NCI-H748 (cell line): ENCODE data around the gene PCBP4.

Experiments used
- DNase-seq: peaks from one replicate; lab custom pipeline; 2025; ENCODE audit not compliant: unreplicated experiment; lab: John Stamatoyannopoulos, UW

Gene PCBP4

DNA sequence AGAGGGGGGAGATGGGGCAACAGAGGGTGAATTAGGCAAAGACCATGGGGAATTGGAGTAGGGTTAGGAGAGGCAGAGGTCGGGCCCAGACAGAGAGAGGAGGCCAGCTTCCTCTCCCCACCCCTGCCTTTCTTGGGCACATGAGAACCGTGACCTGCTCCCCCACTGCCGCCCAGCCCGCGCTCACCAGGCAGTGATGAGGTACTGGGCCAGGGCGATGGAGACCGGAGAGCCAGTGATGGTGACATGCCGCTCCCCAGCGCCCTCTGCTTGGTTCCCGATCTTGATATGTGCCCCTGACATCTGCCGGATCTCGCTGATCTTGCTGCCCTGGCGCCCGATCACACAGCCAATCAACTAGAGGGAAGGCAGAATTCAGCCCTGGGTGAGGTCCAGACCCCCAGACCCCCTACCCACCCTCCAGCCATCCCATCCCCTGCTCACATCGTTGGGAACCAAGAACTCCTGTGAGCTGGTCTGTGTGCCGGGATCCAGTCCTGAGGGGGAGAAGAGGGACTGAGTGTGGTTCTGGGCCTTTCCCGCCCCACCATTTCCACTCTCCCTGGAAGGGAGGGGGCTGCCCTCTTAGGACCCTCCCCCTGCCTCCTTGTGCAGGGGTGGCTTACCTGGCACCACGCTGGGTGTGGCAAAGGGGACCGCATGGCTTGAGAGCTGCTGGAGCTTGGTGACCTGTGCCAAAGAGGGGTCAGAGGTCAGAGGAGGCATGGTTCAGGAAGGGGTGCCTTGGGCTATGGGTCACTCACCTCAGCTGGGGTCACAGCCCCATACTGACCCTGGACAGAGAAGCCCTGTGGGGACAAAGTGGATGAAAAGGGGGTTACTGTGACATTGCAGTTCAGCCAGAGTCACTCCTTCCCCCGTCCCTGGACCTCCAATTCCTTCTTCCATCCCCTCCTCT, 8.4 kb downstream of the PCBP4 start:
- no peak for DNase-seq

- no peak for DNase-seq
Observed at GRCh38 chr3:51957520-51958205, 9.6 kb downstream of the PCBP4 start.

DNA sequence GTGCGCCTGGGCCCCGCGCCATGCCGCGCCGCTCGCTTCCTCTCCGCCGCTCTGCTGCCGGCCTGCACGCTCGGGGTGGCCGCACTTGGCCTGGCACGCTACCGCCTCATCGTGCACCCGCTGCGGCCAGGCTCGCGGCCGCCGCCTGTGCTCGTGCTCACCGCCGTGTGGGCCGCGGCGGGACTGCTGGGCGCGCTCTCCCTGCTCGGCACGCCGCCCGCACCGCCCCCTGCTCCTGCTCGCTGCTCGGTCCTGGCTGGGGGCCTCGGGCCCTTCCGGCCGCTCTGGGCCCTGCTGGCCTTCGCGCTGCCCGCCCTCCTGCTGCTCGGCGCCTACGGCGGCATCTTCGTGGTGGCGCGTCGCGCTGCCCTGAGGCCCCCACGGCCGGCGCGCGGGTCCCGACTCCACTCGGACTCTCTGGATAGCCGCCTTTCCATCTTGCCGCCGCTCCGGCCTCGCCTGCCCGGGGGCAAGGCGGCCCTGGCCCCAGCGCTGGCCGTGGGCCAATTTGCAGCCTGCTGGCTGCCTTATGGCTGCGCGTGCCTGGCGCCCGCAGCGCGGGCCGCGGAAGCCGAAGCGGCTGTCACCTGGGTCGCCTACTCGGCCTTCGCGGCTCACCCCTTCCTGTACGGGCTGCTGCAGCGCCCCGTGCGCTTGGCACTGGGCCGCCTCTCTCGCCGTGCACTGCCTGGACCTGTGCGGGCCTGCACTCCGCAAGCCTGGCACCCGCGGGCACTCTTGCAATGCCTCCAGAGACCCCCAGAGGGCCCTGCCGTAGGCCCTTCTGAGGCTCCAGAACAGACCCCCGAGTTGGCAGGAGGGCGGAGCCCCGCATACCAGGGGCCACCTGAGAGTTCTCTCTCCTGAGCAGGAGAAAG, 11.1 kb downstream of the PCBP4 start:
- DNase-seq: peak; percentile 66

DNA sequence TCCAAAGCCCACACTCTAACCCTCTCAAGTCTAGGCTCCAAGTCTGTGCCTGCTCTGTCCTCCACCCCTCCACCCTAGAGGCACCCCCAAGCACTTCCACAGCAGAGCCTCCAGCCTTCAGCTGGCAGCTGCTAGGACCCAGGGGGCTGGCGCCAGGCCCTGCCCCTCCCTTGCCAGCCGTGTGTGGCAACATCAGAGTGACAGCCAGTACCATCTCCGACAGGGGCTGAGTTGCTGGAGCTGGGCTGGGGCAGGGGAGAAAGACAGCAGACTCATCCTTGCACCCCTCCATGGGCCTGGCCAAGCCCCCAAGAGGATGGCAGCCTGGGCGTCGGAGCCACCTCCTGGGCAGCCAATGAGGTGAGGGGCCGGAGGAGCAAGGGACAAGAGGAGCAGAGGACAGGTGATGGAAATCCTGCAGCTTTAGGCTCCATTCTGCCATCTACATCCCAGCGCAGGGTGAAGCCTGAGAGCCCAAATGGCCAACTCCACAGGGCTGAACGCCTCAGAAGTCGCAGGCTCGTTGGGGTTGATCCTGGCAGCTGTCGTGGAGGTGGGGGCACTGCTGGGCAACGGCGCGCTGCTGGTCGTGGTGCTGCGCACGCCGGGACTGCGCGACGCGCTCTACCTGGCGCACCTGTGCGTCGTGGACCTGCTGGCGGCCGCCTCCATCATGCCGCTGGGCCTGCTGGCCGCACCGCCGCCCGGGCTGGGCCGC, 11.9 kb downstream of the PCBP4 start, which contains the start of gene GPR62:
TSS of gene GPR62 (plus strand) at position 207 of the 718 bp plus-strand sequence. CDS start at position 479, 272 bp downstream.
- DNase-seq: peak; percentile 66

DNA sequence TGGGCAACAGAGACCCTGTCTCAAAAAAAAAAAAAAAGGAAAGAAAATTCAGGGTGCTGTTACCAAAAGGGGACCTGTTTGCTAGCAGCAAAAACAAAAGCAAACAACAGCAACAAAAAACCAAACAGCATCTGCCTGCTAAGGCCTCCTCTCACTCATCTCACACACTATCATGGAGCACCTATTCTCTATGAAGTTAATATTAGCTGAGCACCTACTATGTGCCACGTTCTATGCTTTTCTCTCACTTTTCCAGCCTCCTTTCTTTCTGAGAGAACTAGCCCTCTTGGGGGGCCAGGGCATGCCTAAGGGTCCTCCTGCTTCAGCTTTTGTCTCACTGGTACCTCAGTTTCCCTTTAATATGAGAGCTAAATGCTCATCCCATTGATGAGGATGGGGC, 12.5 kb downstream of the PCBP4 start:
- DNase-seq: no peak

DNA sequence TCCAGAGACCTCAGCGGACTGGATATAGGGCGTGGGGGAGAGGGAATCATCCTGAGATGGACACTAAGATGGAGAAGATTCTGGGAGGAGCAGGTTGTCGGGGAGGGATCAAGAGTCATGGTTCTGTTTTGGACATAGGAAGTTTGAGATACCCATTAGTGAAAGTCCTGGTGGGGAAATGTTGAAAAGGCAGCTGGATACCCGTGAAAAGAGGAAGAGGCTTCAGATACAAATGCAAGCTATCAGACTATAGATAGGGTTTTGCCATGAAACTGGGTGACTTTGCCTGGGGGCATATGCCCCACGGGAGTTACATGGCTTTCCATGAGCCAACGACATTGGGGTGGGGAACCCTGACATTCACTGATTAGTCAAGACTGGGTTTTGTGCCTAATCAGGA, 13.1 kb downstream of the PCBP4 start:
- DNase-seq: no peak

GRCh38 chr3:51953445-51953844, 13.8 kb downstream of the PCBP4 start:
- peak; percentile 42 for DNase-seq

GRCh38 chr3:51950899-51951298, 16.4 kb downstream of the PCBP4 start:
- DNase-seq: no peak

DNA sequence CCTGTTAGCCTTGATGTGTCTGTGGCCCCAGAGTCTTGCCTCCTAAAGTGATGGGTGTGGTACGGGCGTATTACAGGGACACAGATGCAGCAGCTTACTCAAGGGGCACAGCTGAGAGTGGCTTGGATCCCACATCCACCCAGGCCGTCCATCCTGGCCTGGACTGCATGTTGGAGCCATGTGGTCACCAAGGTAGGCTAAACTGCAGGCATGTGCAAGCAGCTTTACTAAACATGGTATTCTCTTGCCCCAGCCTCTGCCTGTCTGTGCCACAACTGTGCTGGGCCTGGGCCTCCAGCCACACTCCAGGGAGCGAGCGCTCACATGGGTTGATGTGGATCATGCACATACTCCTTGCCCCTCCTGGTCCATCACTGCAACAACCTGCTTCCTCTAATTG, 18.1 kb downstream of the PCBP4 start:
- no peak for DNase-seq

- DNase-seq: no peak
Observed at GRCh38 chr3:51948016-51948580, 19.2 kb downstream of the PCBP4 start.

DNA sequence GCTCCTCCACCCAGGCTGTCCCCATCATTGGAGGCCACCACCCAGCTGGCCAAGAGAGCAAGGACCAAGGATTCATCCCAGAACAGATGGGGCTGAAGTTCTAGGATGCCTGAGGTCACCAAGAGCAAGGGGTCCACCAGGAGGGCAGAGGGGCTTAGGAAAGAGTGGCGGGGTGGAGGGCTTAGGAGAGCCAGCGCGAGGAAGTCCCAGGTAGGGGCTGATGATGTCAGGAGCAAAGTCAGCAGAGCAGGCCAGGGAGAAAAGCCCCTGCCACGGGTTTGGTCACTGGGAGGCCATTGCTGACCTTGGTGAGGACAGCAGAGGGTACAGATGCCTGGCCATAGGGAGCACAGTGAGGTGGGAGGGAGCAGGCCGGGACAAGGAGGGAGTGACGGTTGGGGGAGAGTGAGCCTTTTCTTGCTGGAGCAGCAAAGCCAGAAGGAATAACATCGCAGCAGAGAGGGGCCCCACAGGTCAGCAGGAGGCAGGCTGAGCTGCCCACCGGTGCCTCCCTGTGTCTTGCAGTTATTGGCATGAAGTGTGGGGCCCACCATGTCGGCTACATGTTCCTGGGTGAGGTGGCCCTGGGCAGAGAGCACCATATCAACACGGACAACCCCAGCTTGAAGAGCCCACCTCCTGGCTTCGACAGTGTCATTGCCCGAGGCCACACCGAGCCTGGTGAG, 19.9 kb downstream of the PCBP4 start:
- DNase-seq: no peak

DNA sequence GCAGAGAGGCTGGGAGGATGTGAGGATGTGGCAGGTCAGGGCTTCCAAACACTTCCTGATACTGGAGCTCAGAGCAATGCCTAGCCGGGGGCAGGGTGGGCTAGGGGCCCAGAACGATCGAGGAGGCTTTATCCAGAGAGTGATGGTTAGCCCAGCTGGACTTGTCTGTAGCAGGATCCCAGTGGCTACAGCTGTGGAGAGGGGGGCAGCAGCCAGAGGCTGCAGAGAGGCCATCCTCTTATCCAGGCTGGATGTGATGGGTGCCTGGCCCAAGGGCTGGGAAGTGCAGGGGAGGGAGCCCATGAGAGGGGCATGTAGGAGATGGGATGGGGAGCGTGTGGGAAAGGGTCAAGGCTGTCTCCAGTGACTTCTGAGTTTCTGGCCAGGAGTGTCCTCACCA, 20.5 kb downstream of the PCBP4 start:
- DNase-seq: no peak

GRCh38 chr3:51945926-51946705, 21.1 kb downstream of the PCBP4 start:
- DNase-seq: no peak

DNA sequence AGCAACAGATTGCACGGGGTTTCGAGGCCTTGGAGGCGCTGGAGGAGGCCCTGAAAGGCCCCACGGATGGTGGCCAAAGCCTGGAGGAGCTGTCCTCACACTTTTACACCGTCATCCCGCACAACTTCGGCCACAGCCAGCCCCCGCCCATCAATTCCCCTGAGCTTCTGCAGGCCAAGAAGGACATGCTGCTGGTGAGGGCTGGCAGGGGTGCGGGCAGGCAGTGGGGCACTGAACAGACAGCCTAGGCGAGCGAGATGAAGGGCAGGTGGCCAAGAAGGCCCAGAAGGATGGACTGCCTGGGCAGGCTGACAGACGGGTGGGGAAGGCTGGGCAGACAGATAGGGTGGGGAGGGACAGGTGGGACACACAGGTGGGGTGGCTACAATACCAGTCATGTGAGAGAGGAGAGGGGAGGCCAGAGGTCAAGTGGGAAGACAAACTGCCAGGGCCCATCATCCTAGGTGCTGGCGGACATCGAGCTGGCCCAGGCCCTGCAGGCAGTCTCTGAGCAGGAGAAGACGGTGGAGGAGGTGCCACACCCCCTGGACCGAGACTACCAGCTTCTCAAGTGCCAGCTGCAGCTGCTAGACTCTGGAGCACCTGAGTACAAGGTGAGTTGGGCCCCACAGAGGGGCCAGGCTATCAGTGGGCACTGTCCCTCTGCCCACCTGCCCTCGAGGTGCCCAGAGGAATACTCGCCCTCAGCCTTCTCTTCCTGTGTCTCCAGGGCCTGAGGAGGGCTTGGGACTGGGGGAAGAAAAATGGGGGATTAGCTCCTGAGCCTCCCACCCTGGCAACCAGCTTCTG, 22.0 kb downstream of the PCBP4 start:
- no peak for DNase-seq

- no peak for DNase-seq
Observed at GRCh38 chr3:51944451-51945021, 22.7 kb downstream of the PCBP4 start.

DNA sequence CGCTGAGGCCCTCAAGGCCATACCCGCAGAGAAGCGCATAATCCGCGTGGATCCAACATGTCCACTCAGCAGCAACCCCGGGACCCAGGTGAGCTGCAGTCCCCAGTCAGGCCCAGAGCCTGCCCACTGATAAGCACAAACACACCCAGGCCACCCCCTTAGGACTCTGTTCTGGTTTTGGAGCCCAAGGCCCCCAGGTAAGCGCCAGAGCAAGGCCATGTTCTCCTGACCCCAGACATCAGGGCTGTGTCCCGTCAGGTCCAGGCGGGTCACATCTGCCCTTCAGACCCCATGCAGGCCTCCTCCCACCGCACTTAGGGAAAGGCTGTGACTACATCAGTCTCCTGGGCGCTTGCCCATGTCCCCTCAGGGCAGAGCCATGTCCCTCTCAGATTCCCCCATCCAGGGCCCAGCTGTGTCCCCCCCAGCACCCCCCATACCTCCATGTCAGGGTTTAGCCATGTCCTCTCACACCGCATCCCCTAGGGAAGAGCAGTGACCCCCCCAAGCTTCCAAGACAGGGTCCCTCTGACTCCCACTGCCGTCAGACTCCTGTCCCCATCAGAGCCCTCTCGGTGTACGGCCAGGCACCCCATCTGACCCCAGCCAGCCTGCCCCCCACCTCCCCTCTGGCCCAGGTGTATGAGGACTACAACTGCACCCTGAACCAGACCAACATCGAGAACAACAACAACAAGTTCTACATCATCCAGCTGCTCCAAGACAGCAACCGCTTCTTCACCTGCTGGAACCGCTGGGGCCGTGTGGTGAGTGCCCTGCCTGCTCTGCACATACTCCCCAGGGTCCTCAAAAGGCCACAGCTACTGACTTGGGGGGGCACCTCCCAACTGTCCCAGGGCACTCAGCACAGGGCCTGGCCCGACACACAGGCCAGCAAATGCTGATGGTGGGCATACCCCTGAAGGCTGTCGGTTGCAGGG, 23.5 kb downstream of the PCBP4 start:
- no peak for DNase-seq
